PC-9 (cell line): ENCODE results near the gene PTPRG.

ENCODE experiments used
- CTCF ChIP-seq: fragments of 200-600 bp; sonication (generic); conservative IDR thresholded peaks from 2 replicates; pipeline ENCODE4 v1.6.1; 2017; ENCODE audit warnings: mixed run types, antibody characterized with exemption, mild to moderate bottlenecking, moderate library complexity
- EZH2 ChIP-seq: fragments of 200-600 bp; sonication (generic); IDR thresholded peaks from 2 replicates; pipeline ENCODE4 v1.8.0; 2017; ENCODE audit warnings: antibody characterized with exemption, low read depth

DNA sequence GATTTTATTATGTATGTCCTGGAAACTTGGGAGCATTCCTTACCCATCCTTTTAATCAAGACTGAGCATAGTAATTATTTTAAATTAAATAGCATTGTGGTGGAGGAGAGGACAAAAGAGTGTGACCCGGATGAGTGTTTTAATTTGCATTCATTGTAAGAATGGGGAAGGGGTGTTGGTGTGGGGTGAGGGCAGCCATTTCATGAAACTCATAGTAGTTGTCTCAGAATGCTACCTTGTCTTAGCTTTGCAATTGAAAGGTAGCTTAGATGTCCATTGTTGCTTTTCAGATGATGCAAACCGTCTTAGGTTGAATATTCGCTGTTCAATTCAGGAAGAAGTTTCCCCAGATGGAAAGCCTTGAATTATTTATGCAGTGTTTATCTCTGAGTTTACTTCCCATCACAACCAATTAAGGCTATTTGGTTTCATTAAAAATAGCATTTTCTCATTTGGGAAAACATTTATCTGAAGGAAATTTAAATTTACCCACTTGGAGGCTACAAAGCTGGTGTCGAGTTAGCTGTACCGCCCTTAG, 483.6 kb downstream of the PTPRG start:
- TF ChIP-seq EZH2: no peak
- TF ChIP-seq CTCF: no peak
